ENCODE measurements around the gene PTPRM.
"Not testable (repeated sequence)": the region's sequence is repeated elsewhere in the genome, so short reads cannot be mapped to it uniquely, and the experiment has no call there.

The PTPRM gene

DNA sequence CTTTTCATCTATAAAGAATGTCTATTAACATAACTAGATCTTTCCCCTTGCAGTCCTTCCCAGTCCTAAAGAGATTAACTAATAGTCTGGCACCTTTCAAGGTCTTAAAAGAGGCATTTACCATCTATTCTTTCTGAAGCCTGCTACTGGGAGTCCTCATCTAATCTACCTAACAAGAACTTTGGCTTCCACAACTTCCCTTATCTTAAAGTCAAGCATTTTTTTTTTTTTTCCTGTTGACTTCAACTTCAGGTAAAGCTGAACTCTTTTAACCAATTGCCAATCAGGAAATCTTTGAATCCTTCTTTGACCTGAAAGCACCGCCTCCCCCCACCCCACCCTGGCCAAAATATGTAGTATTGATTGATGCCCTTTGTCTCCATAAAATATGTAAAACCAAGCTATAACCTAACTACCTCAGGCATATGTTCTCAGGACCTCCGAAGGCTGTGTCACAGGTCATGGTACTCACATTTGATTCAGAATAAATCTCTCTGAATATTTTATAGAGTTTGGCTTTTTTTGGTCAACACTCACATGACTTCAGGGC is 168.6 kb downstream of the PTPRM start:
- no peak for DNase-seq (ENCODE audit: low read depth in 2 of 2)
- TF ChIP-seq, protein P1, sequence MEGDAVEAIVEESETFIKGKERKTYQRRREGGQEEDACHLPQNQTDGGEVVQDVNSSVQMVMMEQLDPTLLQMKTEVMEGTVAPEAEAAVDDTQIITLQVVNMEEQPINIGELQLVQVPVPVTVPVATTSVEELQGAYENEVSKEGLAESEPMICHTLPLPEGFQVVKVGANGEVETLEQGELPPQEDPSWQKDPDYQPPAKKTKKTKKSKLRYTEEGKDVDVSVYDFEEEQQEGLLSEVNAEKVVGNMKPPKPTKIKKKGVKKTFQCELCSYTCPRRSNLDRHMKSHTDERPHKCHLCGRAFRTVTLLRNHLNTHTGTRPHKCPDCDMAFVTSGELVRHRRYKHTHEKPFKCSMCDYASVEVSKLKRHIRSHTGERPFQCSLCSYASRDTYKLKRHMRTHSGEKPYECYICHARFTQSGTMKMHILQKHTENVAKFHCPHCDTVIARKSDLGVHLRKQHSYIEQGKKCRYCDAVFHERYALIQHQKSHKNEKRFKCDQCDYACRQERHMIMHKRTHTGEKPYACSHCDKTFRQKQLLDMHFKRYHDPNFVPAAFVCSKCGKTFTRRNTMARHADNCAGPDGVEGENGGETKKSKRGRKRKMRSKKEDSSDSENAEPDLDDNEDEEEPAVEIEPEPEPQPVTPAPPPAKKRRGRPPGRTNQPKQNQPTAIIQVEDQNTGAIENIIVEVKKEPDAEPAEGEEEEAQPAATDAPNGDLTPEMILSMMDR (IDR thresholded peaks at IDR 0.05; ENCODE audit: low read depth, low read length) = no peak
- H3K4me3 ChIP-seq (replicated peaks in 1 of 2; ENCODE audit: low read depth in 2 of 2, low read length in 2 of 2) = no peak overlapping the region

DNA sequence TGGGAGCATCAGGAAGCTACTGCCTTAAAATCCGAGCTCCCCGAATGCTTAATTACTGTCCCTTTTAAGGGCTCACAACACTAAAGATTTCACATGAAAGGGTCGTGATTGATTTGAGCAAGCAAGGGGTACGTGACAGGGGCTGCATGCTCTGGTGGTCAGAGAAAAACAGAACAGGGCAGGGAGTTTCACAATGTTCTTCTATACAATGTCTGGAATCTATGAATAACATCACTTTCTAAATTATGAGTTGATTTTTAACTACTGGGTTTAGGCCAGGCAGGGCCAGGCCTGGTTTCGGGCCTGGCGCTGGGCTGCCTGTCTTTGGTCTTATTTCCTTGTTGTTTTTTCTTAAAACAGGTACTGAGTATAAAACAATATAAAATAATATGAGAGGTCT is 169.4 kb downstream of the PTPRM start:
- not testable (repeated sequence) for DNase-seq (ENCODE audit: low read depth in 2 of 2); H3K4me3 ChIP-seq (replicated peaks in 1 of 2; ENCODE audit: low read depth in 2 of 2, low read length in 2 of 2)

DNA sequence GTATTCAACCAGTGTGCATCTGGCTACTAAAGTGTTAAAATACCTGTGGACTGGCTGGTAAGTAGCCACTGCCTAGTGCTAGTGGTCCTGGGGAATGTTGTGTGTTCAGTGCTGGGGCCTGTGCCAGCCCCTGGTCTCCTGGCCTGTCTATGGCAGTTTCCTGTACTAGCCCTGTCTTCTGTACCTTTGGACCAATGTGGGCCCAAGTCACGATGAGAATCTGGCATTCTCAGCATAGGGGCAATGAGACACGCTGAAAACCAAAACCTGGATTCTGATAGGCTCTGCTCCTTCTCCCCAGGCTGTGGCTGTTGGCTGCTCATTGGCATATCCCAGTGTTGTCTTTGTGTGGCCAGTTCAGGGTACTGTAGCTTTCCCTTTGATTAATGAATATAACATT is 170.4 kb downstream of the PTPRM start:
- TF ChIP-seq, protein P1 (IDR thresholded peaks at IDR 0.05; ENCODE audit: low read depth, low read length) = no peak
- DNase-seq (ENCODE audit: low read depth in 2 of 2) = no peak
- H3K4me3 ChIP-seq (replicated peaks in 1 of 2; ENCODE audit: low read depth in 2 of 2, low read length in 2 of 2) = no peak overlapping the region

DNA sequence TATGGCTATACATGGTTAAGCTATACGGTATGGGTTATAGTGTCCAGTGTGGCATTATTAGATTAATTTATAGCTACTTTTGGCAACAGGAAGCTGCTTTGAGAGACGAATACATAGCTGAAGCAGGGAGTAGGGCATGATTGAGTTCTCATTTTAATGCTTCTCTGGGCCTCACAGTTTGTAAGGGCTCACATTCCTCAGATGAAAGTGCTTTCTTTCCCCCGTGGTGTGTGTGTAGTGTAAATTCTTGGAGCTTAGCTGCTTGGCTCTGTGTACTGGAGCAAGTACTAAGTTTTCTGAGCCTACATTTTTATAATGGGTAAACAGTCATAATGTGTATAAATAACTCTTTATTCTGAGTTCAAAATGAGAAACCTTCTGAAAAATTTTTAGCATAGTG is 173.7 kb downstream of the PTPRM start:
- TF ChIP-seq, protein P1 (IDR thresholded peaks at IDR 0.05; ENCODE audit: low read depth, low read length) = no peak
- no peak for DNase-seq (ENCODE audit: low read depth in 2 of 2)
- H3K4me3 ChIP-seq (replicated peaks in 1 of 2; ENCODE audit: low read depth in 2 of 2, low read length in 2 of 2) = no peak overlapping the region

DNA sequence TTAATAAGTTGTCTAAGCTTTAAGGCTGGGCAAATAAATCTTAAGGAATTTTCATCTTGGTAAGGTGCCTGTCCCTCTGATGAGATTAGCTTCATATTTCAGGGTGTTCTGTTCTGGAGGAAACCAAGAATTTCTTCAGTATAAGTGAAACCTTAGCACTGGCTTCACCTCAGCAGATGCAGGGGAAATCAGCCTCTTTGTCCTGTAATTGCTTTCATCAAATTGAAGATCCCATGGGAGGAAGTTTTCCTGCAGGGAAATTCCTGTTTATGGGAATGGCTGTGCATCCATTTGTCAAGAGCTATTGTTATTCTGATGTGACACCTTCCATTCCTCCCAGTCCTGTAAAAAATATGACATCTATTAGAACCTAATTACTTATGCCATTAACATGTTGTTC is 174.5 kb downstream of the PTPRM start:
- TF ChIP-seq, protein P1 (IDR thresholded peaks at IDR 0.05; ENCODE audit: low read depth, low read length) = no peak
- H3K4me3 ChIP-seq (replicated peaks in 1 of 2; ENCODE audit: low read depth in 2 of 2, low read length in 2 of 2) = no peak overlapping the region
- DNase-seq (ENCODE audit: low read depth in 2 of 2) = no peak

DNA sequence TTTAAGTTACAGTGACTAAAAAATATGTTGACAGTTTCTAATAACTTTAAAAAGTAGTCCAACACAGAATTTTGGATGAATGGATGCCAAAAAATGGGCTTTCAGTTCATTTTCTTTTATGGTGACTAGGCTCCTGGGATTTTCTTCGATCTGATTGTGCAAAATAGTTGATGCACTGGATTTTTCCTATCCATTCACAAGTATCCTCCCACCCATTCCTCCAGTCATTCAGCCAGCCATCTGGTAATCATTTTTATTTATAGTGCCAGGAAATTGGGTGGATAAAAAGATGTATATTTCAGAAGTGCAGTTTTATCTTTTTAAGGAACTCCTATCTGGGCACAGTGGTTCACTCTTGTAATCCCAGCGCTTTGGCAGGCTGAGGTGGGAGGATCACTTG is 175.1 kb downstream of the PTPRM start:
- TF ChIP-seq, protein P1 (IDR thresholded peaks at IDR 0.05; ENCODE audit: low read depth, low read length) = no peak
- no peak for DNase-seq (ENCODE audit: low read depth in 2 of 2)
- no peak overlapping the region for H3K4me3 ChIP-seq (replicated peaks in 1 of 2; ENCODE audit: low read depth in 2 of 2, low read length in 2 of 2)

DNA sequence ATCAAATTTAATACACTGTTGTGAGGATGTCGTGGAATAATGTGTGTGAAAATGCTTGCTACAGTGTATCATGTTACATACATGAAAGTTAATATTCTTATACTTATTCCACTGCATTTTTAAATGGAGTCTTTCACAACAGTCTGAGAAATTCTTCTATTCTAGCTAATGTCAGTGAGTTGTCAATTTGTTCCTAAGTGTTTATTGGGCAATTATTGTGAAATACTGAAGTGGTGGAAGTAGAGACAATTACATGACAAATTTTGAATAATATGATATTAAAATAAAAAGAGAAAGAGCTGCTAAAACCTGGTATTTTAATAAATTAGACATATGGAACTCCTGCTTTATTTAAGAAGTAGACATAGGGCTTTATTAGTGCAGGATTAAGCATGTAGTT is 176.1 kb downstream of the PTPRM start:
- DNase-seq (ENCODE audit: low read depth in 2 of 2) = no peak
- no peak overlapping the region for H3K4me3 ChIP-seq (replicated peaks in 1 of 2; ENCODE audit: low read depth in 2 of 2, low read length in 2 of 2)
- TF ChIP-seq, protein P1 (IDR thresholded peaks at IDR 0.05; ENCODE audit: low read depth, low read length) = no peak
